WTC11 (cell line): ENCODE measurements around the gene CCDC117. TPM values are rescaled to one million over a fixed set of nuclear protein-coding genes. Genes with fewer than 3 reads are reported as not detected.

Source experiments
- ATAC-seq: fragments of 200-7000 bp; cut with Tn5 transposase; 2 replicates; pipeline ENCODE4 v1.10.0; 2021; ENCODE audit warnings: mild to moderate bottlenecking, moderate library complexity
- CTCF ChIA-PET: fragments of 300-600 bp; sonication (Branson Sonifier 250); formaldehyde crosslinking; loops from one replicate; lab custom pipeline; 2021; ENCODE audit warnings: antibody characterized with exemption; lab: Charles Lee
- POLR2A ChIA-PET: fragments of 350-600 bp; sonication (Branson Sonifier 250); formaldehyde crosslinking; loops from one replicate; lab custom pipeline; 2021; ENCODE audit warnings: antibody characterized with exemption; lab: Charles Lee
- DNase-seq: peaks from one replicate; pipeline ENCODE4 v3.0.0; 2021; ENCODE audit warnings: low spot score
- H3K27ac Mint-ChIP-seq: 2 replicates; pipeline ENCODE4 v1.8.0; 2021; ENCODE audit warnings: mixed read lengths
- H3K27me3 Mint-ChIP-seq: 2 replicates; pipeline ENCODE4 v1.8.0; 2021; ENCODE audit warnings: low read depth, mild to moderate bottlenecking, moderate library complexity, mixed read lengths
- H3K36me3 Mint-ChIP-seq: 2 replicates; pipeline ENCODE4 v1.8.0; 2021; ENCODE audit warnings: mixed read lengths
- H3K4me1 Mint-ChIP-seq: 2 replicates; pipeline ENCODE4 v1.8.0; 2022; ENCODE audit warnings: mixed read lengths
- H3K4me3 Mint-ChIP-seq: 2 replicates; pipeline ENCODE4 v1.8.0; 2021; ENCODE audit warnings: mild to moderate bottlenecking, moderate library complexity, mixed read lengths
- H3K9me3 Mint-ChIP-seq: 2 replicates; pipeline ENCODE4 v1.8.0; 2021; ENCODE audit warnings: mixed read lengths
- ATF1 ChIP-seq: sonication (generic); formaldehyde crosslinking; IDR thresholded peaks from 2 replicates; pipeline ENCODE4 v1.8.1; 2023; ENCODE audit warnings: mild to moderate bottlenecking, moderate library complexity, missing genetic modification reagents
- CREB1 ChIP-seq: sonication (generic); formaldehyde crosslinking; IDR thresholded peaks from 2 replicates; pipeline ENCODE4 v1.8.0; 2023; ENCODE audit warnings: mild to moderate bottlenecking, missing genetic modification reagents
- E2F1 ChIP-seq: sonication (generic); formaldehyde crosslinking; IDR thresholded peaks from 2 replicates; pipeline ENCODE4 v1.8.0; 2022; ENCODE audit warnings: mild to moderate bottlenecking, missing genetic modification reagents
- ETV6 ChIP-seq: sonication (generic); formaldehyde crosslinking; IDR thresholded peaks from 2 replicates; pipeline ENCODE4 v1.8.1; 2022; ENCODE audit warnings: mild to moderate bottlenecking, missing genetic modification reagents
- GABPB1 ChIP-seq: sonication (generic); formaldehyde crosslinking; IDR thresholded peaks from 2 replicates; pipeline ENCODE4 v1.8.1; 2023; ENCODE audit warnings: mild to moderate bottlenecking, missing genetic modification reagents
- HMGXB4 ChIP-seq: sonication (generic); formaldehyde crosslinking; IDR thresholded peaks from 2 replicates; pipeline ENCODE4 v1.8.1; 2023; ENCODE audit warnings: mild to moderate bottlenecking, moderate library complexity, missing genetic modification reagents
- KAT7 ChIP-seq: sonication (generic); formaldehyde crosslinking; IDR thresholded peaks from 2 replicates; pipeline ENCODE4 v1.8.1; 2023; ENCODE audit warnings: missing genetic modification reagents, mild to moderate bottlenecking, borderline replicate concordance
- MXD4 ChIP-seq: fragments of 250-450 bp; sonication (Bioruptor Pico); IDR thresholded peaks from 2 replicates; pipeline ENCODE4 v1.8.0; 2021; ENCODE audit warnings: mild to moderate bottlenecking, moderate library complexity, borderline replicate concordance
- NFYB ChIP-seq: sonication (generic); formaldehyde crosslinking; conservative IDR thresholded peaks from 2 replicates; pipeline ENCODE4 v1.8.0; 2022; ENCODE audit warnings: low read depth, missing genetic modification reagents
- OVOL2 ChIP-seq: fragments of 250-450 bp; sonication (Bioruptor Pico); IDR thresholded peaks from 2 replicates; pipeline ENCODE4 v1.9.0; 2021; ENCODE audit warnings: mild to moderate bottlenecking, borderline replicate concordance
- PRDM15 ChIP-seq: sonication (generic); formaldehyde crosslinking; IDR thresholded peaks from 2 replicates; pipeline ENCODE4 v1.8.0; 2022; ENCODE audit warnings: missing genetic modification reagents
- TCF7 ChIP-seq: sonication (generic); formaldehyde crosslinking; IDR thresholded peaks from 2 replicates; pipeline ENCODE4 v1.8.0; 2022; ENCODE audit warnings: mild to moderate bottlenecking, low read depth, missing genetic modification reagents, moderate library complexity
- ZNF317 ChIP-seq: sonication (generic); formaldehyde crosslinking; IDR thresholded peaks from 2 replicates; pipeline ENCODE4 v1.8.1; 2023; ENCODE audit warnings: low read depth, mild to moderate bottlenecking, moderate library complexity, missing genetic modification reagents, borderline replicate concordance
- ZNF423 ChIP-seq: fragments of 250-450 bp; sonication (Bioruptor Pico); IDR thresholded peaks from 2 replicates; pipeline ENCODE4 v2.1.2; 2022; ENCODE audit warnings: mild to moderate bottlenecking, moderate library complexity
- total RNA-seq: library from RNA; stranded (reverse); gene quantifications from 3 replicates; pipeline ENCODE4 v1.2.3, GENCODE V29; 2021

The CCDC117 gene
- total RNA-seq, 1 experiment from 2014 or later, result 39.0 TPM

- no peak overlapping the region for H3K27ac Mint-ChIP-seq
- POLR2A ChIA-PET, result no interaction called here
- no peaks in the 10 kb centered on the region for H3K36me3 Mint-ChIP-seq
Observed at GRCh38 chr22:28833276-28833923, 60.9 kb downstream of the CCDC117 start.

GRCh38 chr22:28835630-28836189 is 63.2 kb downstream of the CCDC117 start:
- ATAC-seq (no peak), DNase-seq (no peak)
- H3K4me1 Mint-ChIP-seq, result peaks cover 4% of the 10 kb centered on the region; the same call in 1 of the 2 replicates
- no peak overlapping the region for H3K27ac Mint-ChIP-seq
- no peaks in the 10 kb centered on the region for H3K27me3 Mint-ChIP-seq
- H3K9me3 Mint-ChIP-seq, result no peaks in the 10 kb centered on the region
- ChIA-PET POLR2A (no interaction called here), CTCF (interaction anchor here (1.5 kb wide), 1 partner anchor 319 kb away, joined by 5 read pairs; no protein-coding TSS in a partner anchor)
- H3K4me3 Mint-ChIP-seq, result no peak overlapping the region
- no peaks in the 10 kb centered on the region for H3K36me3 Mint-ChIP-seq
- TF ChIP-seq CREB1 (CRISPR knock-in tag), result no peak
- TF ChIP-seq PRDM15 (CRISPR knock-in tag), result no peak
- no peak for TF ChIP-seq KAT7
- no peak for TF ChIP-seq ZNF423 (CRISPR knock-in tag)
- no peak for TF ChIP-seq NFYB (CRISPR knock-in tag)

More at GRCh38 chr22:28833276-28833923, 60.9 kb downstream of the CCDC117 start:
- DNase-seq (no peak), ATAC-seq (no peak)
- Mint-ChIP-seq H3K4me3 (no peak overlapping the region), H3K4me1 (peaks cover 4% of the 10 kb centered on the region; the same call in 1 of the 2 replicates), H3K27me3 (no peaks in the 10 kb centered on the region), H3K9me3 (no peaks in the 10 kb centered on the region)
- no peak for TF ChIP-seq GABPB1
- CTCF ChIA-PET, result interaction anchor here (0.7 to 1.4 kb wide), 3 partner anchors 171 to 233 kb away, joined by 3 to 5 read pairs (median 5); no protein-coding TSS in a partner anchor

GRCh38 chr22:28837640-28838039 is 65.1 kb downstream of the CCDC117 start:
- Mint-ChIP-seq H3K36me3 (no peaks in the 10 kb centered on the region), H3K27me3 (no peaks in the 10 kb centered on the region)
- ATAC-seq, result no peak
- POLR2A ChIA-PET, result no interaction called here
- TF ChIP-seq E2F1 (CRISPR knock-in tag) (no peak), ATF1 (CRISPR knock-in tag) (no peak), HMGXB4 (no peak), ZNF317 (CRISPR knock-in tag) (no peak), TCF7 (CRISPR knock-in tag) (no peak), ETV6 (no peak), KAT7 (no peak), OVOL2 (CRISPR knock-in tag) (no peak), MXD4 (CRISPR knock-in tag) (no peak)
- TF ChIP-seq, all 79 proteins: peak for 0
- Mint-ChIP-seq H3K4me1 (peaks cover 4% of the 10 kb centered on the region; the same call in 1 of the 2 replicates), H3K4me3 (no peak overlapping the region), H3K27ac (no peak overlapping the region), H3K9me3 (no peaks in the 10 kb centered on the region)
- CTCF ChIA-PET, result interaction anchor here (1.0 to 1.3 kb wide), 3 partner anchors 18 to 408 kb away, joined by 3 to 4 read pairs (median 4); no protein-coding TSS in a partner anchor
- DNase-seq, result no peak

Other genes with a start within 250 kb of the CCDC117 start
- 12.1 to 13.5 TPM (median 13.0 TPM) in 3 replicates for gene TTC28, start 92.9 kb upstream of the CCDC117 start, total RNA-seq
- 120 to 126 TPM (median 124 TPM) in 3 replicates for gene CHEK2, start 30.9 kb upstream of the CCDC117 start, total RNA-seq
- gene HSCB, start 30.7 kb upstream of the CCDC117 start, total RNA-seq, result 17.1 to 19.2 TPM (median 17.1 TPM) in 3 replicates
- gene XBP1, start 27.9 kb downstream of the CCDC117 start, total RNA-seq, result 104 to 127 TPM (median 107 TPM) in 3 replicates
- gene ZNRF3, start 110.9 kb downstream of the CCDC117 start, total RNA-seq, result 20.6 to 25.4 TPM (median 21.6 TPM) in 3 replicates